ENCODE data around the gene TNFRSF13B. TPM values are rescaled to one million over a fixed set of nuclear protein-coding genes. Genes with fewer than 3 reads are reported as not detected.

Gene TNFRSF13B
- total RNA-seq, 1 experiment from 2014 or later: not detected

DNA sequence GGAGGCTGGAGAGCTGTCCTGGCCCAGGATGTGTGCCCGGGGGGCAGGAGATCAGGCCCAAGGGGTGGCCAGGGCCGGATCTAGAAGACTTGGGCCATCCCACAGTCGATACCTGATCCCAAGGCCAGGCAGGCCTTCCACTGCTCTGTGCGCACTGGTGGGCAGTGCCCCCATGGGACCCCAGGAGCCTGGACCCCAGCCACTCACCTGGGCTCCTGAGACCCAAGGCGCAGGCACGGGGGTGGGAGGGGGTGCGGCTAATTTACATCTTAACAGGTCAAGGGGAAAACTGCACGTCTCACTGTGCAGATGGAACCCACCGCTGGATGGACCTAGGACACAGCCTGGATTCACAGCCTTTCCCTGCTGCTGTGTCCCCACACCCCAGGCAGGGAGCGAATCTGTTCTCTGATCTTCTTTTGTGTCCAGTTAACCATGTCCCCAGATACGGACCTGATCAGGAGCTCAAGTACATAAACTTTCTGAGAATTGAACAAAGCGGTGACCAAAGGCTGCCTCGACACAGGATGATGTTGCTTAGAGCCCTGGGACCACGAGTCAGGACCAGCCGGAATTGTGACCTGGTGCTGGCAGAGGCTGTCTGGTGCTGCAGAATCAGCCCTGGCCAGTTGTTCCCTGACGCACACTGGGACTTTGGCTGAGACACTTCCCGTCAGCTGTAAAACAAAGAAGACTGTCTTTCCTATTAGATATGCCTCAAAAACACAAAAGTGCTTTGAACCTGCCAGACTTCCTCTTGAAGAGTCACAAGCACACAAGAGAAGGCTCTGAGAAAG is 60.6 kb downstream of the TNFRSF13B start:
- Histone ChIP-seq H3K9me2 (replicated peaks; ENCODE audit: low read length) (no peaks in the 10 kb centered on the region), H3K79me2 (ENCODE audit: low read length) (no peaks in the 10 kb centered on the region), H3K4me1 (ENCODE audit: insufficient read depth, low read length) (peaks cover 9% of the 10 kb centered on the region), H3K27ac (ENCODE audit: low read length) (no peak overlapping the region), H2AFZ (ENCODE audit: low read length) (no peak overlapping the region), H3K9me3 (ENCODE audit: low read length) (no peaks in the 10 kb centered on the region), H3K4me2 (ENCODE audit: low read length) (no peak overlapping the region), H3K4me3 (ENCODE audit: low read length) (no peak overlapping the region), H3F3A (ENCODE audit: low read length, unreplicated experiment) (no peaks in the 10 kb centered on the region), H4K20me1 (ENCODE audit: low read length) (no peaks in the 10 kb centered on the region), H3K27me3 (ENCODE audit: low read length) (no peaks in the 10 kb centered on the region), H3K36me3 (ENCODE audit: low read depth, low read length) (no peaks in the 10 kb centered on the region), H3K9ac (ENCODE audit: low read length) (no peak overlapping the region)
- TF ChIP-seq, protein P1, sequence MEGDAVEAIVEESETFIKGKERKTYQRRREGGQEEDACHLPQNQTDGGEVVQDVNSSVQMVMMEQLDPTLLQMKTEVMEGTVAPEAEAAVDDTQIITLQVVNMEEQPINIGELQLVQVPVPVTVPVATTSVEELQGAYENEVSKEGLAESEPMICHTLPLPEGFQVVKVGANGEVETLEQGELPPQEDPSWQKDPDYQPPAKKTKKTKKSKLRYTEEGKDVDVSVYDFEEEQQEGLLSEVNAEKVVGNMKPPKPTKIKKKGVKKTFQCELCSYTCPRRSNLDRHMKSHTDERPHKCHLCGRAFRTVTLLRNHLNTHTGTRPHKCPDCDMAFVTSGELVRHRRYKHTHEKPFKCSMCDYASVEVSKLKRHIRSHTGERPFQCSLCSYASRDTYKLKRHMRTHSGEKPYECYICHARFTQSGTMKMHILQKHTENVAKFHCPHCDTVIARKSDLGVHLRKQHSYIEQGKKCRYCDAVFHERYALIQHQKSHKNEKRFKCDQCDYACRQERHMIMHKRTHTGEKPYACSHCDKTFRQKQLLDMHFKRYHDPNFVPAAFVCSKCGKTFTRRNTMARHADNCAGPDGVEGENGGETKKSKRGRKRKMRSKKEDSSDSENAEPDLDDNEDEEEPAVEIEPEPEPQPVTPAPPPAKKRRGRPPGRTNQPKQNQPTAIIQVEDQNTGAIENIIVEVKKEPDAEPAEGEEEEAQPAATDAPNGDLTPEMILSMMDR (conservative IDR thresholded peaks at IDR 0.05; ENCODE audit: low read depth, low read length): no peak
- TF ChIP-seq EZH2 (IDR thresholded peaks at IDR 0.05; ENCODE audit: low read length, unreplicated experiment): no peak
- no peak for TF ChIP-seq EZH2phosphoT487 (IDR thresholded peaks at IDR 0.05; ENCODE audit: borderline replicate concordance, low read length)
- intact Hi-C loops (cut with micrococcal nuclease): no loop called here
- ATAC-seq: no peak
- CTCF ChIA-PET: no interaction called here
- DNase-seq: no peak
- no TSS peak for BruUV-seq (replicated peaks)
- POLR2A ChIA-PET (ENCODE audit: unreplicated experiment): no interaction called here

DNA sequence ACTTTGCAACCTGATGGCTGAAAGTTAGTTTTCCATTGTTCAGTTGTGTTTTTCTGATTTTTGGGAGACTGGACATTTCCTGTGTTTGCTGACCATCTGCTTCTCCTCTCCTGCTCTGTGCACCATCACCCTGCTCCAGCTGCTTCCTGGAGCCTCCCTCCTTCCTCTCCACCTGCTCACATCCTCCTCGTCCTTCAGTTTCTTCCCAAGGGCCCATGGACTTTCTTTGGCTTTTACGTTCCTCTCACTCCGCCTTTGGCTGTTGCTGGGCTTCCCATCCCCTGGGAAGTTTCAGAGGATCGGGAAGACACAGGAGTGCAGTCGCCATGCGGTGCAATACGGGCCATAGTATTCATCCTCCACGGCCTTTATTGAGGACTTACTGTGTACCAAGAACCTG is 61.6 kb downstream of the TNFRSF13B start:
- Histone ChIP-seq H3K4me2 (ENCODE audit: low read length) (no peak overlapping the region), H3K9ac (ENCODE audit: low read length) (no peak overlapping the region), H3K79me2 (ENCODE audit: low read length) (no peaks in the 10 kb centered on the region), H3K9me2 (replicated peaks; ENCODE audit: low read length) (no peaks in the 10 kb centered on the region), H3K4me1 (ENCODE audit: insufficient read depth, low read length) (peaks cover 18% of the 10 kb centered on the region), H3K27ac (ENCODE audit: low read length) (no peak overlapping the region), H3K36me3 (ENCODE audit: low read depth, low read length) (no peaks in the 10 kb centered on the region), H3K9me3 (ENCODE audit: low read length) (no peaks in the 10 kb centered on the region), H3F3A (ENCODE audit: low read length, unreplicated experiment) (peaks cover 4% of the 10 kb centered on the region), H3K27me3 (ENCODE audit: low read length) (no peaks in the 10 kb centered on the region), H4K20me1 (ENCODE audit: low read length) (no peaks in the 10 kb centered on the region), H2AFZ (ENCODE audit: low read length) (no peak overlapping the region), H3K4me3 (ENCODE audit: low read length) (no peak overlapping the region)
- ATAC-seq: no peak
- ChIA-PET CTCF (no interaction called here), POLR2A (ENCODE audit: unreplicated experiment) (no interaction called here)
- no TSS peak for BruUV-seq (replicated peaks)
- DNase-seq: no peak
- intact Hi-C loops (cut with micrococcal nuclease): no loop called here
- TF ChIP-seq EZH2phosphoT487 (IDR thresholded peaks at IDR 0.05; ENCODE audit: borderline replicate concordance, low read length) (no peak), EZH2 (IDR thresholded peaks at IDR 0.05; ENCODE audit: low read length, unreplicated experiment) (no peak)
- TF ChIP-seq, protein P1 (conservative IDR thresholded peaks at IDR 0.05; ENCODE audit: low read depth, low read length): no peak

DNA sequence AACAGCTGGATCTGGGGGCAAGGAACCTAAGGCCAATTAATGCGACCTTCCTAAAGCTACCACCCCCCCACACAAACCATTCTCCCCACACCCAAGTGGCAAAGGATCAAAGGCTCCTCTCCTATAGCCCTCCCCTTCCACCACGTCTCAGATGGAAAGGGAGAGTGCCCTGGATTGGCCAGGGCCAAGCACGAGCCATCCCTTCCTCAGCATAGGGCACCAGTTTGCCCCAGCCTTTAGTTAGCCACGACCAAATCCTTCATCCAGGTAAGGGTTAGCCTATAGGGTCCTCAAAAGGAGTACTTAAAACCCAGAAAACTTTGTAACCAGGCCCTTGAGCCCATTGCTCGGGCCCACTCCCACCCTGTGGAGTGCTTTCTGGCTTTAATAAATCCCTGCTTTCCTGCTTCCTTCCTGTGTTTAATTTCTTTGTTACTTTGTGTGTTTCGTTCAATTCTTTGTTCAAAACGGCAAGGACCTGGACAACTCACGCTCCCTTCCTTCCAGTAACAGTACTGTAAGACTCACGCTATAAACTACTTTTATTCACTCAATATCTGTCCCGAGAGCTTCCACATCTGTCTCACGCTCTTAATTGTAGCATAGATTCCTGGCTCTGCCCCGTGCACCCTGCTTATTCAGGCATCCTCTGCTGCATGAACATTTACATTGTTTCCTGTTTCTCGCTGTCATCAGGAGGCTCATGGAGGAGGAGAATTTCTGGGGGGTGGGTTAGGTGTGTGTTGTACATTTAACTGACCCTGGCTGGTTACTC is 62.3 kb downstream of the TNFRSF13B start:
- Histone ChIP-seq H3K4me2 (ENCODE audit: low read length) (no peak overlapping the region), H3K9me3 (ENCODE audit: low read length) (no peaks in the 10 kb centered on the region), H3K27ac (ENCODE audit: low read length) (no peak overlapping the region), H3K36me3 (ENCODE audit: low read depth, low read length) (no peaks in the 10 kb centered on the region), H3K9me2 (replicated peaks; ENCODE audit: low read length) (no peaks in the 10 kb centered on the region), H3K27me3 (ENCODE audit: low read length) (no peaks in the 10 kb centered on the region), H3K9ac (ENCODE audit: low read length) (no peak overlapping the region), H3K4me3 (ENCODE audit: low read length) (no peak overlapping the region), H3F3A (ENCODE audit: low read length, unreplicated experiment) (peaks cover 5% of the 10 kb centered on the region), H3K4me1 (ENCODE audit: insufficient read depth, low read length) (peaks cover 25% of the 10 kb centered on the region), H4K20me1 (ENCODE audit: low read length) (no peaks in the 10 kb centered on the region), H3K79me2 (ENCODE audit: low read length) (no peaks in the 10 kb centered on the region), H2AFZ (ENCODE audit: low read length) (no peak overlapping the region)
- CTCF ChIA-PET: no interaction called here
- POLR2A ChIA-PET (ENCODE audit: unreplicated experiment): no interaction called here
- no peak for ATAC-seq
- no TSS peak for BruUV-seq (replicated peaks)
- intact Hi-C loops (cut with micrococcal nuclease): no loop called here
- no peak for DNase-seq
- no peak for TF ChIP-seq EZH2 (IDR thresholded peaks at IDR 0.05; ENCODE audit: low read length, unreplicated experiment)
- TF ChIP-seq EZH2phosphoT487 (IDR thresholded peaks at IDR 0.05; ENCODE audit: borderline replicate concordance, low read length): no peak
- TF ChIP-seq, protein P1 (conservative IDR thresholded peaks at IDR 0.05; ENCODE audit: low read depth, low read length): no peak
